Heart right ventricle (tissue), 16 donors: Measurements from ENCODE around the gene PPP1R8. TPM values are rescaled to one million over a fixed set of nuclear protein-coding genes. Genes with fewer than 3 reads are reported as not detected.

ENCODE experiments used
- ATAC-seq, 8 donors: fragments of 200-7000 bp; cut with Tn5 transposase; one replicate each; pipeline ENCODE4 v1.9.1; 2020; ENCODE audit warnings: mild to moderate bottlenecking in 8 of 8, moderate library complexity in 8 of 8, moderate number of reproducible peaks in 1 of 8
- DNase-seq, 2 donors: peaks; one replicate each; pipeline ENCODE4 v3.0.0-alpha.2; 2020
- H3K27ac ChIP-seq, 10 donors: fragments of 200-600 bp; sonication (generic) in 2 of 10; one replicate each; pipeline versions ENCODE4 v1.5.0 to v1.8.0; 2020 to 2022; ENCODE audit warnings: mild to moderate bottlenecking in 3 of 10
- H3K27me3 ChIP-seq, 7 donors: fragments of 200-600 bp; one replicate each; pipeline ENCODE4 v1.8.0; 2021 to 2022; ENCODE audit warnings: mild to moderate bottlenecking in 2 of 7
- H3K36me3 ChIP-seq, 9 donors: fragments of 200-600 bp; sonication (generic) in 1 of 9; one replicate each; pipeline versions ENCODE4 v1.5.0 to v1.8.0; 2020 to 2022; ENCODE audit warnings: mild to moderate bottlenecking in 2 of 9
- H3K4me1 ChIP-seq, 9 donors: fragments of 200-600 bp; sonication (generic) in 1 of 9; one replicate each; pipeline versions ENCODE4 v1.5.0 to v1.8.0; 2020 to 2022; ENCODE audit warnings: mild to moderate bottlenecking in 4 of 9
- H3K4me3 ChIP-seq, 10 donors: fragments of 200-600 bp; sonication (generic) in 2 of 10; one replicate each; pipeline versions ENCODE4 v1.5.0 to v1.8.0; 2020 to 2022; ENCODE audit warnings: mild to moderate bottlenecking in 7 of 10, moderate library complexity in 2 of 10
- H3K9me3 ChIP-seq, 11 donors: fragments of 200-600 bp in 10 of 11; sonication (generic) in 2 of 11; one replicate each; pipeline versions ENCODE4 v1.5.0 to v1.8.0; 2013 to 2022; ENCODE audit warnings: mild to moderate bottlenecking in 2 of 11, control low read depth in 1 of 11, moderate library complexity in 1 of 11
- WGBS, 2 donors: extraction: QIAGEN DNeasy Blood & Tissue Kit; methylation state at CpG; one replicate each; pipeline ENCODE4 v1.1.7; 2013; ENCODE audit warnings: inconsistent platforms in 1 of 2; 5-methylcytosine and 5-hydroxymethylcytosine counted together
- intact Hi-C, 10 donors: fragments of 100-400 bp; cut with DNase I; formaldehyde crosslinking; loops; one replicate each; pipeline versions ENCODE4 v1.11.1 to v1.14.2; 2022
- polyA plus RNA-seq, 2 donors: library from polyadenylated mRNA; stranded (reverse); fragments of 200-250 nt; gene quantifications; one replicate each; pipeline ENCODE4 v1.2.3, GENCODE V29; 2013
- total RNA-seq, 10 donors: library from RNA; stranded (reverse); fragmentation: NEBNext Ultra II Directional in 3 of 10; extraction: Animal tissue kit (Norgen Biotek cat#: 25700) in 3 of 10; gene quantifications; one replicate each; pipeline versions ENCODE4 v1.2.1 to v1.2.4, GENCODE V29; 2021 to 2023
- TF ChIP-seq, protein P1 (sequence below), 9 donors: fragments of 200-600 bp; sonication (generic) in 2 of 9; IDR thresholded peaks; one replicate each; pipeline versions ENCODE4 v1.5.0 to v1.8.0; 2021 to 2022; ENCODE audit warnings: antibody characterized with exemption in 9 of 9, mild to moderate bottlenecking in 5 of 9, moderate library complexity in 1 of 9
- donor health status: Arrhythmogenic right ventricular cardiomyopathy.
- donor health status: ischemic (EF 13 %, LVEDD 7.1; RV severe dilation, severe dysfunction).
- donor health status: healthy with polysubstance abuse.
- donor health status: DM: no; HTN: yes; CAD: no.
- donor health status: DM: no; HTN: no; CAD: no.
- donor health status: ischemic (EF 25% LVEDD 6.9; RV normal size, moderate dysfunction).
- donor health status: ischemic (EF 25% LVEDD 5.7; RV mildly dilated, moderate dysfunction).
- donor health status: healthy.
- donor health status: DM: yes; HTN: yes; CAD: no.
- donor health status: Ischemic cardiomyopathy.
- donor health status: ischemic (EF 35%, LVEDD 5.7; RV mildly dilated, moderate dysfunction).
- donor health status: nonischemic (EF 11% LVEDD 7.7; RV severe dilation, severe dysfunction).
- donor health status: DM: yes; HTN: yes; CAD: no.
- donor health status: PGD.
- donor health status: ischemic (EF 29% LVEDD 5.4; RV normal size, mild dysfunction).
- donor health status: nonischemic (EF 23%, LVEDD 6.1; RV moderate dilation, normal function).

PPP1R8 gene
- total and polyA plus RNA-seq, 12 donors: 13.9 to 33.4 (median 25.6) TPM

DNA sequence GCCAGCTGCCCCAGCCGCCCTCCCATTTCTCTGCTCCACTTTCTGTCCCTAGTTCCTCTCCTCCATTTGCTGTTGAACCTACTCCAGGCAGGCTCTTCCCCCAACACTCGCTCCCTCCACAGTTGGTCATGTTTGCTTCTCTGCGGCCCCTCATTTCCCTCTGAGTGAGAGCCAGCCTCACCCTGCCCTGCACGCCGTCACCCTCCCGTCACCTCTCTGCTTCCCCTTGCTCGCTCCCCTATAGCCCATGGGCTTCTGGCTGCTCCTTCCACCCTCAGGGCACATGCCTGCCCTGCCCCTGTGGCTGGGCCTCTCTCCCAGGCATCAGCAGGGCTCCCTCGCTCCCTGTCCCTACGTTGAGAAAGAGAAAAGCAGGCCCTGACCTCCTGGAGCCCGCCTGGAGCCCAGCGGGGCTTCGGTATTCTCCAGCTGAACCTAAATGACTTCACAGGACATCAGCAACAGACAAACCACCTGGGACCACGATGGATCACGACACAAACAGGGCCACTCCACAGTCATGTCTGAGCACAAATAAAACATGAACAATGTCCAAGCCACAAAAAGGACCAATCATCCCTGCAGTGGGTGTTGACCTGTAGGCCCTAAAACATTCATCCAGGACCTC, 28.5 kb downstream of the PPP1R8 start:
- H3K9me3 ChIP-seq: no peaks in the 10 kb centered on the region
- WGBS, 2 donors: 87 to 89% methylated on average over 14 of the region's 14 CpGs
- ATAC-seq (no peak), DNase-seq (no peak)
- no peaks in the 10 kb centered on the region for H3K27me3 ChIP-seq
- H3K27ac ChIP-seq: peak overlapping the region in 1 of 10 donors; percentile 77
- peaks cover 0 to 42% (median 8%) of the 10 kb centered on the region in 9 donors for H3K4me1 ChIP-seq
- TF ChIP-seq, protein P1, sequence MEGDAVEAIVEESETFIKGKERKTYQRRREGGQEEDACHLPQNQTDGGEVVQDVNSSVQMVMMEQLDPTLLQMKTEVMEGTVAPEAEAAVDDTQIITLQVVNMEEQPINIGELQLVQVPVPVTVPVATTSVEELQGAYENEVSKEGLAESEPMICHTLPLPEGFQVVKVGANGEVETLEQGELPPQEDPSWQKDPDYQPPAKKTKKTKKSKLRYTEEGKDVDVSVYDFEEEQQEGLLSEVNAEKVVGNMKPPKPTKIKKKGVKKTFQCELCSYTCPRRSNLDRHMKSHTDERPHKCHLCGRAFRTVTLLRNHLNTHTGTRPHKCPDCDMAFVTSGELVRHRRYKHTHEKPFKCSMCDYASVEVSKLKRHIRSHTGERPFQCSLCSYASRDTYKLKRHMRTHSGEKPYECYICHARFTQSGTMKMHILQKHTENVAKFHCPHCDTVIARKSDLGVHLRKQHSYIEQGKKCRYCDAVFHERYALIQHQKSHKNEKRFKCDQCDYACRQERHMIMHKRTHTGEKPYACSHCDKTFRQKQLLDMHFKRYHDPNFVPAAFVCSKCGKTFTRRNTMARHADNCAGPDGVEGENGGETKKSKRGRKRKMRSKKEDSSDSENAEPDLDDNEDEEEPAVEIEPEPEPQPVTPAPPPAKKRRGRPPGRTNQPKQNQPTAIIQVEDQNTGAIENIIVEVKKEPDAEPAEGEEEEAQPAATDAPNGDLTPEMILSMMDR (IDR thresholded peaks at IDR 0.05): no peak
- H3K36me3 ChIP-seq: no peaks in the 10 kb centered on the region
- H3K4me3 ChIP-seq: no peak overlapping the region
- intact Hi-C loops: loop anchor here in 8 of 10 donors (1.0 to 10.0 kb wide), 8 partner anchors 113 to 350 kb away; partner anchors contain the start of gene EYA3 (in 1 of the 8)

DNA sequence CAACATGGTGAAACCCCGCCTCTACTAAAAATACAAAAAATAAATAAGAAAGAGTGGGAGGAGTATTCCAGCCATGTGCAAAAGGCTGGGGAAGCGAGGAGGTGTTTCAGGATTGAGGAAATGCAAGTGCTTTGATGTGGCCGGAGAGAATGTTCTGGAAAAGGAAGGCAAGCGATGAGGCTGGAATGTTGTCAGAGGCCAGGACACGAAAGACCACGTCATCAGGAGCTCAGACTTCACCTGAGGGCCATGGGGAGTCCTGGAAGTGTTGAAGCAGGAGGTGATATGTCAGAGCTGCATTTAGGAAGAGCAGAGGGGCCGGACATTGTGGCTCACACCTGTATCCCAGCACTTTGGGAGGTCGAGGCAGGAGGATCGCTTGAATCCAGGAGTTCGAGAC, 30.9 kb downstream of the PPP1R8 start:
- whole genome bisulfite sequencing, 2 donors: 91 to 92% methylated on average over 10 of the region's 10 CpGs
- intact Hi-C loops: loop anchor here in 4 of 10 donors (10.0 kb wide), 2 partner anchors 113 to 343 kb away; no protein-coding TSS in a partner anchor
- no peak overlapping the region for H3K4me3 ChIP-seq

DNA sequence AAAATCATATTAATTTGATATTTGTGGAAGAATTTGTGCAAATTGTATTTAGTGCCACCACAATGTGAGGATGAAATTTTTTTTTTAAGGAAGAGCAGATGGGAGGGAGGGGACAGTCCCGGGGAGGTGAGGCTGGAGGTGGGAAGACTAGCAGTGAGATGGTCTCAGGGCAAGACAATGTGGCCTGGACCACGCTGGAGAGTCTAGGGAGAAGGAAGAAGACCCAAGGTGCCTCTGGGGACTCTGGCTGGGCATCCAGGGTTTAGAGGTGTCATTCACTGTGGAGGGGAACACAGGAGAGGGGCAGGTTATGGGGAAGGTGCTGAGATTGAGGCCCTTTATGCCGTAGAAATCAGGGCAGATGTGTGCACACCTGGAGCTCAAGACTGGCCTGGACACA, 31.4 kb downstream of the PPP1R8 start:
- WGBS, 2 donors: 93 to 94% methylated on average over 3 of the region's 3 CpGs
- no peaks in the 10 kb centered on the region for H3K27me3 ChIP-seq
- H3K36me3 ChIP-seq: no peaks in the 10 kb centered on the region
- peak overlapping the region in 1 of 10 donors; percentile 32 for H3K4me3 ChIP-seq
- no peaks in the 10 kb centered on the region for H3K9me3 ChIP-seq
- intact Hi-C loops: loop anchor here in 4 of 10 donors (10.0 kb wide), 2 partner anchors 113 to 343 kb away; no protein-coding TSS in a partner anchor
- DNase-seq (no peak), ATAC-seq (no peak)
- peaks cover 0 to 58% (median 8%) of the 10 kb centered on the region in 9 donors for H3K4me1 ChIP-seq
- H3K27ac ChIP-seq: peak overlapping the region in 5 of 10 donors; percentile 25 to 94 (median 56)
- TF ChIP-seq, protein P1 (IDR thresholded peaks at IDR 0.05): no peak

More for the DNA sequence above, 30.9 kb downstream of the PPP1R8 start:
- peaks cover 0 to 58% (median 8%) of the 10 kb centered on the region in 9 donors for H3K4me1 ChIP-seq
- no peaks in the 10 kb centered on the region for H3K27me3 ChIP-seq
- no peak for ATAC-seq
- no peak for DNase-seq
- H3K36me3 ChIP-seq: no peaks in the 10 kb centered on the region
- H3K9me3 ChIP-seq: no peaks in the 10 kb centered on the region
- H3K27ac ChIP-seq: peak overlapping the region in 1 of 10 donors; percentile 94
- TF ChIP-seq, protein P1 (IDR thresholded peaks at IDR 0.05): no peak

DNA sequence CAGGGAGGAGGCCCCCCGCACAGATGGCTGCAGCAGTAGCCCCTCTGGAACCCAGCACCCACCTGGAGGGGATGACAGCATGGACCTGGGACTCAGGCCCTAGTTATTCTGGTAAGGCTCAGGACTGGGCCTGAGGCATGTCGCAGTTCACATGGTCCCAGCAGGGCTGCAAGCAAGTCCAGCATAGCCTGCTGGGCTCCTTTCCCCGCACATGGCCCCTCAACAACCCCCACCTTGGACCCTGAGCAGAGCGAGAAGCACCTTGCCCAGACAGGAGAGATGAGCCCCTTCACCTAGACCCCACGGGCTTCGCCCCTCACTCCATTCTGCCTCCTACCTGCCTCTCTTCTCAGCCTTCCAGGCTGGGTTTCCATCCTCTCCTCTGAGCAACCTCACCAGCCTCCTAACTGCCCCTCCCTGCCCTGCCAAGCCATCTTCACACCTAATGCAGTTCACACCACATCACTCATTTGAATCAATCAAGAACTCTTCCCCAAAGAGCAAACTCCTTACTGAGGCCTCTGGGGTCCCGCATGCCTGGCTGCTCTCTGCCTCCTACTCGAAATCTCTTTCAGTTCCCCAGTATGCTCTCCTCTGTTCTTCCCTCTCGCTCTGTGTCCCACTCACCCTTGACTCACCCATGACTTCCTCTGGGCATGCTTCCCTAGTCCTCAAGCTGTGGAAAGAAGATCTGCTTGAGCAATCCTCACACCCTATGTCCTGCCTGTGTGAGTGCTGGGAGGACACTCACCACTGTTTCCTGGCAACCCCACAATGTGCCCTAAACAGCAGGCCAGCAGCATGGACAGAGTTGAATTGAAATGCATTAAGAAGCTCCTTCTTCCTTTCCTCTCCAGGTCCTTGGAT, 32.3 kb downstream of the PPP1R8 start:
- H3K27ac ChIP-seq: peak overlapping the region in 8 of 10 donors; percentile 42 to 94 (median 58)
- H3K4me1 ChIP-seq: peaks cover 0 to 57% (median 7%) of the 10 kb centered on the region in 9 donors
- no peaks in the 10 kb centered on the region for H3K27me3 ChIP-seq
- TF ChIP-seq, protein P1 (IDR thresholded peaks at IDR 0.05): no peak
- peak; percentile 80 to 93 (median 86) for ATAC-seq
- intact Hi-C loops: loop anchor here in 4 of 10 donors (10.0 kb wide), 2 partner anchors 112 to 342 kb away; no protein-coding TSS in a partner anchor
- no peaks in the 10 kb centered on the region for H3K36me3 ChIP-seq
- no peaks in the 10 kb centered on the region for H3K9me3 ChIP-seq
- DNase-seq: peak in 1 of 2 donors; percentile 59
- WGBS, 2 donors: 86 to 87% methylated on average over 9 of the region's 9 CpGs
- H3K4me3 ChIP-seq: peak overlapping the region in 1 of 10 donors; percentile 32
